HepG2 (cell line): Measurements from ENCODE around the gene MREG. TPM values are rescaled to one million over a fixed set of nuclear protein-coding genes. Genes with fewer than 3 reads are reported as not detected.

Source experiments
- HNF4A ChIP-seq: sonication (generic); formaldehyde crosslinking; IDR thresholded peaks from 2 replicates; pipeline ENCODE4 v1.4.0; 2020; ENCODE audit warnings: missing genetic modification reagents
- KAT7 ChIP-seq: IDR thresholded peaks from 2 replicates; pipeline ENCODE4 v1.6.1; 2018; ENCODE audit warnings: borderline replicate concordance, missing compliant biosample characterization
- MXD4 ChIP-seq: IDR thresholded peaks from 2 replicates; pipeline ENCODE4 v1.6.1; 2016; ENCODE audit warnings: mild to moderate bottlenecking, missing biosample characterization, missing genetic modification reagents
- MZF1 ChIP-seq: sonication (generic); formaldehyde crosslinking; IDR thresholded peaks from 2 replicates; pipeline ENCODE4 v1.8.1; 2023; ENCODE audit warnings: mild to moderate bottlenecking, missing genetic modification reagents, borderline replicate concordance
- NFIC ChIP-seq: IDR thresholded peaks from 2 replicates; pipeline ENCODE4 v1.6.1; 2012; ENCODE audit warnings: mild to moderate bottlenecking, low read length, inconsistent platforms
- NFRKB ChIP-seq: fragments of 450-650 bp; IDR thresholded peaks from 2 replicates; pipeline ENCODE4 v1.6.1; 2017
- PHF21A ChIP-seq: sonication (generic); formaldehyde crosslinking; IDR thresholded peaks from 2 replicates; pipeline ENCODE4 v1.5.0; 2020; ENCODE audit warnings: mild to moderate bottlenecking, missing genetic modification reagents
- PLRG1 ChIP-seq: fragments of 450-650 bp; conservative IDR thresholded peaks from 2 replicates; pipeline ENCODE4 v1.6.1; 2016
- TMF1 ChIP-seq: sonication (generic); formaldehyde crosslinking; IDR thresholded peaks from 2 replicates; pipeline ENCODE4 v1.8.1; 2022; ENCODE audit warnings: low read depth, missing genetic modification reagents
- ZNF207 ChIP-seq: fragments of 450-650 bp; IDR thresholded peaks from 2 replicates; pipeline ENCODE4 v1.6.1; 2016; ENCODE audit warnings: antibody characterized with exemption, borderline replicate concordance
- ZNF484 ChIP-seq: sonication (generic); formaldehyde crosslinking; IDR thresholded peaks from 2 replicates; pipeline ENCODE4 v1.5.1; 2020; ENCODE audit warnings: mild to moderate bottlenecking, low read depth, missing genetic modification reagents, borderline replicate concordance
- ZNF552 ChIP-seq: sonication (generic); formaldehyde crosslinking; IDR thresholded peaks from 2 replicates; pipeline ENCODE4 v1.9.0; 2022; ENCODE audit warnings: missing genetic modification reagents, mild to moderate bottlenecking, borderline replicate concordance
- ZSCAN22 ChIP-seq: sonication (generic); formaldehyde crosslinking; IDR thresholded peaks from 2 replicates; pipeline ENCODE4 v1.4.0; 2020; ENCODE audit warnings: mild to moderate bottlenecking, missing genetic modification reagents
- polyA plus RNA-seq, 8 experiments: library from polyadenylated mRNA; depleted of rRNA in 3 of 8; stranded (reverse) in 7 of 8; unstranded in 1 of 8; fragments of >200 nt; fragmentation: Illumina TruSeq in 4 of 8; extraction: Trizol in 4 of 8; gene quantifications; 2 replicates each; pipeline versions ENCODE4 v1.2.1 to v1.2.3, GENCODE V29; 2011 to 2016; ENCODE audit warnings: low read depth in 4 of 8, missing spikeins in 1 of 8, mixed read lengths in 1 of 8; ENCODE audit not compliant: insufficient read depth in 1 of 8
- total RNA-seq, 5 experiments: library from RNA; depleted of rRNA; stranded (reverse); fragments of >200 nt; fragmentation: Illumina TruSeq; extraction: Trizol; gene quantifications; 2 replicates each; pipeline ENCODE4 v1.2.3, GENCODE V29; 2016; ENCODE audit warnings: low read depth in 1 of 5
- TF ChIP-seq, protein P1 (sequence below): sonication (generic); formaldehyde crosslinking; IDR thresholded peaks from 2 replicates; pipeline ENCODE4 v1.5.1; 2020; ENCODE audit warnings: mild to moderate bottlenecking, moderate library complexity, missing genetic modification reagents
- TF ChIP-seq, protein P2 (sequence below), 2 experiments: sonication (generic) in 1 of 2; formaldehyde crosslinking in 1 of 2; IDR thresholded peaks; 2 replicates each; pipeline versions ENCODE4 v1.4.0 to v1.6.1; 2018 to 2020; ENCODE audit warnings: missing genetic modification reagents in 2 of 2, borderline replicate concordance in 1 of 2, low read depth in 1 of 2, mild to moderate bottlenecking in 1 of 2, missing biosample characterization in 1 of 2
- TF ChIP-seq, protein P3 (sequence below): IDR thresholded peaks from 2 replicates; pipeline ENCODE4 v1.6.1; 2016; ENCODE audit warnings: missing compliant biosample characterization, missing genetic modification reagents, borderline replicate concordance
- TF ChIP-seq, protein P4 (sequence below): sonication (generic); formaldehyde crosslinking; IDR thresholded peaks from 2 replicates; pipeline ENCODE4 v1.4.0; 2020; ENCODE audit warnings: missing genetic modification reagents, low read depth, mild to moderate bottlenecking, borderline replicate concordance

MREG gene
- total and polyA plus RNA-seq, 2 of the 13 experiments (the other 11 are each of a cell fraction or from before 2014, with no cell fraction given): 7.5 to 23.3 TPM

DNA sequence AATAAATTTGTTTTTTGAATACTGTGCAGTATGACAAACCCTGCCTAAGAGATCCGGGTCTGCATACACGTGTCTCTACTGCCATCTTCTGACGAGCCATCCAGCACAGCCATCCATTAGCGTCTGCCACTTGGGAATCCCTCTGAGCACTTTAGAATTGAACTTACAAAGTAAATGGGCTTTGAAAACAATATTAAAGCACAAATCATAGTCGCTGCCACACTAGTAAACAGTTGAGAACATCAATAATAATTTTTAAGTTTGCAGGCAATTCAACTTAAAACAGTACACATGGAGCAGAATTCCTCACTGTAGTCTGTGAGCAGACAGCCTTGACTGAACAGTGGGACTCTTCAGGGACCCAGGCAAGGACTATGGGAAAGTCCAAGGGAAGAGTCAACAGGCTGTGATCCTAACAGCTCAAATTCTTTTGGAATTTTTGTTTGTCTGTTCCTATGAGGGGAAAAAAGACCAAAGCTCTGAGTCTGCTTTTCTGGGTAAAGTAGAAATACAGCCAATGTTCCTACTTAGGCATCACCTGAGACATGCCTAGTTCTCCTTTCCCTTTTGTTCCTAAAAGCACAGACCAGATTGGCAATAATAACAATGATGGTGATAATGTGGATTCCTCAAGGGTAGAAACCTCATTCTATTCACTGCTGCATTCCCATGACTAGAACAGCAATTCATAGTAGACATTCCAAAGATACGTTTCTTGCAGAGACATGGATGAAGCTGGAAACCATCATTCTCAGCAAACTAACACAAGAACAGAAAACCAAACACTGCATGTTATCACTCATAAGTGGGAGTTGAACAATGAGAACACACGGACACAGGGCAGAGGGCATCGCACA is 92.9 kb downstream of the MREG start (continued):
- TF ChIP-seq MZF1 (CRISPR knock-in tag) (no peak), ZNF552 (CRISPR knock-in tag) (no peak), PLRG1 (no peak), HNF4A (CRISPR knock-in tag) (no peak), KAT7 (CRISPR knock-in tag) (no peak), ZNF484 (CRISPR knock-in tag) (no peak), MXD4 (CRISPR knock-in tag) (no peak; the same call in 1 of the 2 replicates), TMF1 (CRISPR knock-in tag) (no peak), ZSCAN22 (no peak), NFIC (peak; percentile 33), ZNF207 (no peak), NFRKB (no peak), PHF21A (CRISPR knock-in tag) (peak; percentile 56; the same call in 1 of the 2 replicates)
- TF ChIP-seq, protein P1, sequence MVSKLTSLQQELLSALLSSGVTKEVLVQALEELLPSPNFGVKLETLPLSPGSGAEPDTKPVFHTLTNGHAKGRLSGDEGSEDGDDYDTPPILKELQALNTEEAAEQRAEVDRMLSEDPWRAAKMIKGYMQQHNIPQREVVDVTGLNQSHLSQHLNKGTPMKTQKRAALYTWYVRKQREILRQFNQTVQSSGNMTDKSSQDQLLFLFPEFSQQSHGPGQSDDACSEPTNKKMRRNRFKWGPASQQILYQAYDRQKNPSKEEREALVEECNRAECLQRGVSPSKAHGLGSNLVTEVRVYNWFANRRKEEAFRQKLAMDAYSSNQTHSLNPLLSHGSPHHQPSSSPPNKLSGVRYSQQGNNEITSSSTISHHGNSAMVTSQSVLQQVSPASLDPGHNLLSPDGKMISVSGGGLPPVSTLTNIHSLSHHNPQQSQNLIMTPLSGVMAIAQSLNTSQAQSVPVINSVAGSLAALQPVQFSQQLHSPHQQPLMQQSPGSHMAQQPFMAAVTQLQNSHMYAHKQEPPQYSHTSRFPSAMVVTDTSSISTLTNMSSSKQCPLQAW (CRISPR knock-in tag): no peak
- TF ChIP-seq, protein P2, sequence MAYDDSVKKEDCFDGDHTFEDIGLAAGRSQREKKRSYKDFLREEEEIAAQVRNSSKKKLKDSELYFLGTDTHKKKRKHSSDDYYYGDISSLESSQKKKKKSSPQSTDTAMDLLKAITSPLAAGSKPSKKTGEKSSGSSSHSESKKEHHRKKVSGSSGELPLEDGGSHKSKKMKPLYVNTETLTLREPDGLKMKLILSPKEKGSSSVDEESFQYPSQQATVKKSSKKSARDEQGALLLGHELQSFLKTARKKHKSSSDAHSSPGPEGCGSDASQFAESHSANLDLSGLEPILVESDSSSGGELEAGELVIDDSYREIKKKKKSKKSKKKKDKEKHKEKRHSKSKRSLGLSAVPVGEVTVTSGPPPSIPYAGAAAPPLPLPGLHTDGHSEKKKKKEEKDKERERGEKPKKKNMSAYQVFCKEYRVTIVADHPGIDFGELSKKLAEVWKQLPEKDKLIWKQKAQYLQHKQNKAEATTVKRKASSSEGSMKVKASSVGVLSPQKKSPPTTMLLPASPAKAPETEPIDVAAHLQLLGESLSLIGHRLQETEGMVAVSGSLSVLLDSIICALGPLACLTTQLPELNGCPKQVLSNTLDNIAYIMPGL (CRISPR knock-in tag; IDR thresholded peaks at IDR 0.05; ENCODE audit: borderline replicate concordance in 1 of 2, low read depth in 1 of 2): 0 out of 4 replicates have a peak, but pooled peaks of 1 of the 2 experiments have one; percentile 22
- TF ChIP-seq, protein P3, sequence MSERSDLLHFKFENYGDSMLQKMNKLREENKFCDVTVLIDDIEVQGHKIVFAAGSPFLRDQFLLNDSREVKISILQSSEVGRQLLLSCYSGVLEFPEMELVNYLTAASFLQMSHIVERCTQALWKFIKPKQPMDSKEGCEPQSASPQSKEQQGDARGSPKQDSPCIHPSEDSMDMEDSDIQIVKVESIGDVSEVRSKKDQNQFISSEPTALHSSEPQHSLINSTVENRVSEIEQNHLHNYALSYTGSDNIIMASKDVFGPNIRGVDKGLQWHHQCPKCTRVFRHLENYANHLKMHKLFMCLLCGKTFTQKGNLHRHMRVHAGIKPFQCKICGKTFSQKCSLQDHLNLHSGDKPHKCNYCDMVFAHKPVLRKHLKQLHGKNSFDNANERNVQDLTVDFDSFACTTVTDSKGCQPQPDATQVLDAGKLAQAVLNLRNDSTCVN (CRISPR knock-in tag): no peak; the same call in 1 of the 2 replicates
- TF ChIP-seq, protein P4, sequence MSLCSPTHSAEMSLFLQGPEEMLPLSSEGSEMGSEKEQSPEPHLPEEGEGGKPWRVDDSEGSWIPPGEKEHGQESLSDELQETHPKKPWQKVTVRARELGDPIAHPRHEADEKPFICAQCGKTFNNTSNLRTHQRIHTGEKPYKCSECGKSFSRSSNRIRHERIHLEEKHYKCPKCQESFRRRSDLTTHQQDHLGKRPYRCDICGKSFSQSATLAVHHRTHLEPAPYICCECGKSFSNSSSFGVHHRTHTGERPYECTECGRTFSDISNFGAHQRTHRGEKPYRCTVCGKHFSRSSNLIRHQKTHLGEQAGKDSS: no peak; the same call in 1 of the 2 replicates
